ENCODE data around the gene GPANK1. TPM values are rescaled to one million over a fixed set of nuclear protein-coding genes. Genes with fewer than 3 reads are reported as not detected.
"Not testable (repeated sequence)": the region's sequence is repeated elsewhere in the genome, so short reads cannot be mapped to it uniquely, and the experiment has no call there.

Gene GPANK1
- 16.2 TPM for total RNA-seq

DNA sequence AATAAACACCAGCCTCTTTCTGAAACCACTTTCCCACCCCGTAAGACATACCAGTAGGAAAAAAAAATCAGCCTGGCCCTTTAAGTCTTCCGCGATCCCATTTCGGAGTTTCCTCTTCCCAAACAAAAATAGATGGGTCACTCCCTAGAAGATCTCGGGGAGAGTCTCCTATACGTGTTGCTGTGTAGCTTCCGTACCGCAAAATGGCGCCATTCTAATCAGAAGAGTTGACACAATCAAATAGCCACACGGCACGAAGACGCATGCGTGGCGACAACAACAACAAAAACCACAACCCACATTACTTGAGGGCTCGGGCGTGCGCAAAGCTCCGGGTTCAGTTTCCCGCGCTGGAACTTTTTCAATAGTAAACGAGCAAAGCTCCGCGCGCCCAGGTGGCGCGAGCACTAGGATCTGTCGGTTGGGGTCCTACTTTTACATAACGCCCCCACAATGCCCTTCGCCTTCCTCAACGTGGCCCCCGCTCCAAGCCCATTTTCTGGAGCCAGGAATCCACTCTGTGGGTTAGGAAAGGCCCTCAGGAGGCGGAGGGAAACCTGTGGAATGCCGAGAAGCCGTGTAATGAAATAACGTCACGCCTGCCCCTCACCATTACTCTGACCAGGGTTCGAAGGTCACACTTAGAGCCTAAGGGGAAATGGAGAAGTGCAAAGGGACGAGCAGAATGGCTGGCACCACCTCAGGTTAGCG is at the start of gene GPANK1:
Gene GPANK1, minus strand, starts transcription at position 208 of the 711 bp plus-strand sequence. CDS start 519 bp downstream, outside the sequence.
- Histone ChIP-seq H3K4me3 (ENCODE audit: low read length in 3 of 3) (peak within 1 kb of the TSS; percentile 90 to 98 (median 97)), H3K9ac (ENCODE audit: low read depth in 1 of 3, low read length in 3 of 3) (peak within 1 kb of the TSS; percentile 97 to 98 (median 98)), H3K27ac (ENCODE audit: low read depth, low read length) (peak within 1 kb of the TSS; percentile 95), H3K27me3 (ENCODE audit: control insufficient read depth in 3 of 3, insufficient read depth in 3 of 3, low read length in 3 of 3) (no peaks in the 10 kb centered on the region), H3K4me1 (ENCODE audit: control insufficient read depth in 3 of 3, insufficient read depth in 3 of 3, low read length in 3 of 3) (peaks cover 36 to 66% (median 47%) of the 10 kb centered on the region in 3 donors), H3K9me3 (ENCODE audit: control insufficient read depth in 3 of 3, low read length in 3 of 3) (no peaks in the 10 kb centered on the region), H3K36me3 (ENCODE audit: control insufficient read depth in 3 of 3, insufficient read depth in 3 of 3, low read length in 3 of 3) (peaks cover 39 to 50% (median 44%) of the 10 kb centered on the region in 3 donors)

DNA sequence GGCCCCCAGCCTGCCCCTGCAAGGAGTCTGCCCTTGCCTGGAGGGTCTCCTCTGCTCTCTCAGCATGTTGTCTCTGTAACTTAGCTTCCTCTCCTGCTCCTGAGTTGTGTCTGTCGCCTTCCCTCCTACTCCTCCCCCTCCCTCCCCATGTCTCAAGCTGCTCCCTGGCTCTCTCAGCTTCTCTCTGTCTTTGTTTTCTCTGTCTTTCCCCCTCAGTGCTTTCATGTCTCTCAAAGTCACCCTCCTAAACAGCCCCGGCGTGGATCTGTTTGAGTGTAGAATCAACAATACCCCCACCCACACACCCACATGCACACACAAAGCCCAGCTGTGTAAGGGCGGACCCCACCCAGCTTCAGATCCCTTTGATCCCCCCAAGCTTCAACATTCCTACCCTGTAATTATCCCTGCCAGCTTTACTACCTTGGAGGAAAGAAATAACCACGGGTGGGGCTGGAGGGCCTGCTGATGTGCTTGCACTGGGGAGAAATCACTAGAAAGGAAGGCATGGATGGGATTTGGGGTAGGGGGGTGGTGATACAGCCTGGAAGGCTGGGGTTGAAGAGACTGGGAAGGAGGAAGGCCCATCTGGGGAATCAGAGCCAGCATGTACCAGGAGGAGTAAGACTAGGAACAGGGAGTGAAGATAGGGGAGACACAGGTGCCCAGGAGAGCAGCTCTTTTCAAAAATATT is 49.3 kb upstream of the GPANK1 start:
- H3K27me3 ChIP-seq (ENCODE audit: control insufficient read depth in 3 of 3, insufficient read depth in 3 of 3, low read length in 3 of 3): peaks cover 0 to 5% (median 0%) of the 10 kb centered on the region in 3 donors
- no peak overlapping the region for H3K4me3 ChIP-seq (ENCODE audit: low read length in 3 of 3)
- H3K4me1 ChIP-seq (ENCODE audit: control insufficient read depth in 3 of 3, insufficient read depth in 3 of 3, low read length in 3 of 3): peaks cover 0 to 5% (median 0%) of the 10 kb centered on the region in 3 donors
- H3K36me3 ChIP-seq (ENCODE audit: control insufficient read depth in 3 of 3, insufficient read depth in 3 of 3, low read length in 3 of 3): no peaks in the 10 kb centered on the region
- no peak overlapping the region for H3K9ac ChIP-seq (ENCODE audit: low read depth in 1 of 3, low read length in 3 of 3)
- no peaks in the 10 kb centered on the region for H3K9me3 ChIP-seq (ENCODE audit: control insufficient read depth in 3 of 3, low read length in 3 of 3)
- H3K27ac ChIP-seq (ENCODE audit: low read depth, low read length): no peak overlapping the region

DNA sequence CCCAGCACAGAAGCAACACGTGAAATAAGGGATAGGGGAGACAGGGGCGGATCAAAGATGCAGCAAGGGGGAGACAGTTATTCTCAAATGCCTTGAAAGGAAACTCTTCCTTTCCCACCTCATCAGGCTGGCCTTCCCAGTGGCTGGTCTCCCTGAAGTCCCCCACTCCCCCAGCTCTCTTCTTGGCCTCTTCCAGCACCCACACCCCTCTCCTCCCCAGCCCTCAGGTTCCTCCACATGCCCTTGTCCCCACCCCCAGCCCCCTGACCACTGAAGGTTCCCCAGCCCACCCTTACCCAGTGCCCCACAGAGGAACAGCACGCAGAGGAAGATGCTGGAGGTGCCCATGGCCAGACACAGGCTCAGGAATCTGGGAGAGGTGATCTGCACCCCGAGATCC is 48.7 kb upstream of the GPANK1 start:
- peaks cover 0 to 5% (median 0%) of the 10 kb centered on the region in 3 donors for H3K4me1 ChIP-seq (ENCODE audit: control insufficient read depth in 3 of 3, insufficient read depth in 3 of 3, low read length in 3 of 3)
- no peak overlapping the region for H3K27ac ChIP-seq (ENCODE audit: low read depth, low read length)
- H3K27me3 ChIP-seq (ENCODE audit: control insufficient read depth in 3 of 3, insufficient read depth in 3 of 3, low read length in 3 of 3): peaks cover 0 to 5% (median 0%) of the 10 kb centered on the region in 3 donors
- H3K36me3 ChIP-seq (ENCODE audit: control insufficient read depth in 3 of 3, insufficient read depth in 3 of 3, low read length in 3 of 3): no peaks in the 10 kb centered on the region
- H3K9ac ChIP-seq (ENCODE audit: low read depth in 1 of 3, low read length in 3 of 3): no peak overlapping the region
- no peak overlapping the region for H3K4me3 ChIP-seq (ENCODE audit: low read length in 3 of 3)
- no peaks in the 10 kb centered on the region for H3K9me3 ChIP-seq (ENCODE audit: control insufficient read depth in 3 of 3, low read length in 3 of 3)

DNA sequence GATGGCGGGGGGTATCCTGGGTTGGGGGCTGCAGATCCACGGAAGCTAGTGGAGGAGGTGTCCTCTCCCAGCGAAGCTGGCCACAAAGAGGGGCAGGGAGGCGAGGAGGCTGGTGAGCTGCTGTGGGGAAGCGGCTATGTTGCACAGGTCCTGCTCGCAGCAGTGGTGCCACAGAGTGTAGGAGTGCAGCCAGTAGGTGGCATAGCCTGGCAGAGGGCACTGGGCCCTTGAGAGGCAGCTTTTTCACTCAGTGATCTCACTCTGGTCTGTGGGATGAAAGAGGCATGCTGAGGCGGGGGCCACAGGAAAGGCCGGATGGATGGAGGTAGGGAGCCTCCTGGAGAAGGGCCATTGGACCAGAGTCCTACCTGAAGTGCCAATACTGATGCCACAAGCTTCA is 47.5 kb upstream of the GPANK1 start:
- peaks cover 0 to 5% (median 0%) of the 10 kb centered on the region in 3 donors for H3K27me3 ChIP-seq (ENCODE audit: control insufficient read depth in 3 of 3, insufficient read depth in 3 of 3, low read length in 3 of 3)
- H3K9me3 ChIP-seq (ENCODE audit: control insufficient read depth in 3 of 3, low read length in 3 of 3): no peaks in the 10 kb centered on the region
- no peaks in the 10 kb centered on the region for H3K36me3 ChIP-seq (ENCODE audit: control insufficient read depth in 3 of 3, insufficient read depth in 3 of 3, low read length in 3 of 3)
- no peak overlapping the region for H3K9ac ChIP-seq (ENCODE audit: low read depth in 1 of 3, low read length in 3 of 3)
- H3K4me3 ChIP-seq (ENCODE audit: low read length in 3 of 3): no peak overlapping the region
- no peak overlapping the region for H3K27ac ChIP-seq (ENCODE audit: low read depth, low read length)
- H3K4me1 ChIP-seq (ENCODE audit: control insufficient read depth in 3 of 3, insufficient read depth in 3 of 3, low read length in 3 of 3): peaks cover 0 to 5% (median 0%) of the 10 kb centered on the region in 3 donors

DNA sequence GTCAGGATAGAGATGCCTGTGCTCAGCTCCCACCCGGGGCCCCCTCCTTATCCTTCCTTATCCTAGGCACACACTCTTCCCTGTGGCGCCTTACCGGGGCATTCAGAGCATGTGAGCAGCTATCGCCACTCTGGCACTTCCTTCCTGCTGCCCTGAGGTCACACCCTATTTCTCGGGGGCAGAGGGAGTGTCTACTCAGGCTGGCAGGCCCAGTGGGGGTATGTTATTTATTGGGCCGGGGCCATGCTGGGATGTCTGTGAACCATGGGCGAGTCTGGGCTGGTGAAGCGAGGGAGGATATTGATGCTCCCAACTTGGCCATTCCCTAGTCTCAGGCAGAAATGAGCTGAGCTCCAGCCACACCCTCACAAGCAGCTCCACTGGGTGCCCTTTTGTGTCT is 46.4 kb upstream of the GPANK1 start:
- Histone ChIP-seq H3K9ac (ENCODE audit: low read depth in 1 of 3, low read length in 3 of 3) (no peak overlapping the region), H3K27me3 (ENCODE audit: control insufficient read depth in 3 of 3, insufficient read depth in 3 of 3, low read length in 3 of 3) (peaks cover 0 to 5% (median 0%) of the 10 kb centered on the region in 3 donors), H3K9me3 (ENCODE audit: control insufficient read depth in 3 of 3, low read length in 3 of 3) (no peaks in the 10 kb centered on the region), H3K36me3 (ENCODE audit: control insufficient read depth in 3 of 3, insufficient read depth in 3 of 3, low read length in 3 of 3) (no peaks in the 10 kb centered on the region), H3K4me1 (ENCODE audit: control insufficient read depth in 3 of 3, insufficient read depth in 3 of 3, low read length in 3 of 3) (peaks cover 0 to 5% (median 0%) of the 10 kb centered on the region in 3 donors), H3K27ac (ENCODE audit: low read depth, low read length) (no peak overlapping the region), H3K4me3 (ENCODE audit: low read length in 3 of 3) (no peak overlapping the region)

DNA sequence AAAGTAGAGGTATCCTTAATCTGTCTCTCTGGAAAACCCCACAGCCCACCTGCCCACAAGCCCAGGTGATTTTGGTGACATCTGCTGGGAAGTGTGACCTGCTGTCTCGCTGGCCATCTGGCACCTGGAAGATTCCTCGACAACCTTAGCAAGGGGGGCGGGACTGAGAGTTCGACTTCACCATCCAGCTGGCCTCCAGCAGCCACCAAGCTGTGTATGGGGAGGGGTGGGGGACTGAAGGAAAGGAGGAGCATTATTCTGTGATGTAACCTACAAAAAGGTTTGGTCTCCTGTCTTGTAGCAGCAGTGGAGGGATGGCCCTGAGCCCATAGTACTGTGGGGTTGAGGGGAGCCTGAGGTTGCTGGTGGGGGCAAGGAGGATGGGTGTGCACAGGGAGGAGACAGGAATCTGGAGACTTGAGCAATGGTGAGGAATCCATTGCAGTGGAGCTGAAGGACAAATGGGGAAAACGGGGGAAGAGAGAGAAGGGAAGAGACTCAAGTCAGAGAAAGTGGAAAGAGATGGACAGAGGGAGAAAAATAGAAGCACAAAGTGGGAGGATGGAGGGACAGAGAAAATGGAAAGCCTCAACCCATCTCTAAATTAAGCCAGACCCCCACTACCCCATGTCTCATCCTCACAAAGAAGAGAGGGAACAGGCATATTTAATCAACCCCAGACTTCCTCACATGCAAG is 45.9 kb upstream of the GPANK1 start:
- Histone ChIP-seq H3K27me3 (ENCODE audit: control insufficient read depth in 3 of 3, insufficient read depth in 3 of 3, low read length in 3 of 3) (peaks cover 0 to 5% (median 0%) of the 10 kb centered on the region in 3 donors), H3K9ac (ENCODE audit: low read depth in 1 of 3, low read length in 3 of 3) (no peak overlapping the region), H3K4me3 (ENCODE audit: low read length in 3 of 3) (no peak overlapping the region), H3K4me1 (ENCODE audit: control insufficient read depth in 3 of 3, insufficient read depth in 3 of 3, low read length in 3 of 3) (peaks cover 0 to 5% (median 0%) of the 10 kb centered on the region in 3 donors), H3K27ac (ENCODE audit: low read depth, low read length) (no peak overlapping the region), H3K36me3 (ENCODE audit: control insufficient read depth in 3 of 3, insufficient read depth in 3 of 3, low read length in 3 of 3) (no peaks in the 10 kb centered on the region), H3K9me3 (ENCODE audit: control insufficient read depth in 3 of 3, low read length in 3 of 3) (no peaks in the 10 kb centered on the region)

DNA sequence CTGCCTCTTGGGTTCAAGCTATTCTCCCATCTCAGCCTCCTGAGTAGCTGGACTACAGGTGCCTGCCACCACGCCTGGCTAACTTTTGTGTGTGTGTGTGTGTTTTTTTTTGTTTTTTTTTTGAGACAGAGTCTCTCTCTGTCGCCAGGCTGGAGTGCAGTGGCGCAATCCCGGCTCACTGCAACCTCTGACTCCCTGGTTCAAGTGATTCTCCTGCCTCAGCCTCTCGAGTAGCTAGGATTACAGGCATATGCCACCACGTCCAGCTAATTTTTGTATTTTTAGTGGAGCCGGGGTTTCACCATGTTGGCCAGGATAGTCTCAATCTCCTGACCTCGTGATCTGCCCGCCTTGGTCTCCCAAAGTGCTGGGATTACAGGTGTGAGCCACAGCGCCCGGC is 44.4 kb upstream of the GPANK1 start:
- not testable (repeated sequence) for H3K9ac ChIP-seq (ENCODE audit: low read depth in 1 of 3, low read length in 3 of 3); H3K27ac ChIP-seq (ENCODE audit: low read depth, low read length); H3K4me1 ChIP-seq (ENCODE audit: control insufficient read depth in 3 of 3, insufficient read depth in 3 of 3, low read length in 3 of 3); H3K36me3 ChIP-seq (ENCODE audit: control insufficient read depth in 3 of 3, insufficient read depth in 3 of 3, low read length in 3 of 3); H3K4me3 ChIP-seq (ENCODE audit: low read length in 3 of 3); H3K9me3 ChIP-seq (ENCODE audit: control insufficient read depth in 3 of 3, low read length in 3 of 3); H3K27me3 ChIP-seq (ENCODE audit: control insufficient read depth in 3 of 3, insufficient read depth in 3 of 3, low read length in 3 of 3)

DNA sequence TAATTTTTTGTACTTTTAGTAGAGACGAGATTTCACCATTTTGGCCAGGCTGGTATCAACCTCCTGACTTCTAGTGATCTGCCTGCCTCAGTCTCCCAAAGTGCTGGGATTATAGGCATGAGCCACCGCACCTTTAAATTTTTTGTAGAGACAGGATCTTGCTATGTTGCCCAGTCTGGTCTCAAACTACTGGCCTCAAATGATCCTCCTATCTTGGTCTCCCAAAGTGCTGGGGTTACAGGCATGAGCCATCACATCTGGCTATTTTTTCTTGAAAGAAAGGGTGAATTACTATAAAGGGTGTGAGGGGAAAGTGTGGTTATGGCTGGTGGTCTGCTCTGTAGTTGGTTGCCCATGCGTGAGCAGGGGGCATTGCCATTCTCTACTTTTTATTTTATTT is 43.4 kb upstream of the GPANK1 start:
- H3K4me3 ChIP-seq (ENCODE audit: low read length in 3 of 3): no peak overlapping the region
- H3K27ac ChIP-seq (ENCODE audit: low read depth, low read length): no peak overlapping the region
- H3K9ac ChIP-seq (ENCODE audit: low read depth in 1 of 3, low read length in 3 of 3): no peak overlapping the region
- peaks cover 0 to 6% (median 0%) of the 10 kb centered on the region in 3 donors for H3K4me1 ChIP-seq (ENCODE audit: control insufficient read depth in 3 of 3, insufficient read depth in 3 of 3, low read length in 3 of 3)
- peaks cover 0 to 5% (median 0%) of the 10 kb centered on the region in 3 donors for H3K27me3 ChIP-seq (ENCODE audit: control insufficient read depth in 3 of 3, insufficient read depth in 3 of 3, low read length in 3 of 3)
- no peaks in the 10 kb centered on the region for H3K9me3 ChIP-seq (ENCODE audit: control insufficient read depth in 3 of 3, low read length in 3 of 3)
- no peaks in the 10 kb centered on the region for H3K36me3 ChIP-seq (ENCODE audit: control insufficient read depth in 3 of 3, insufficient read depth in 3 of 3, low read length in 3 of 3)

DNA sequence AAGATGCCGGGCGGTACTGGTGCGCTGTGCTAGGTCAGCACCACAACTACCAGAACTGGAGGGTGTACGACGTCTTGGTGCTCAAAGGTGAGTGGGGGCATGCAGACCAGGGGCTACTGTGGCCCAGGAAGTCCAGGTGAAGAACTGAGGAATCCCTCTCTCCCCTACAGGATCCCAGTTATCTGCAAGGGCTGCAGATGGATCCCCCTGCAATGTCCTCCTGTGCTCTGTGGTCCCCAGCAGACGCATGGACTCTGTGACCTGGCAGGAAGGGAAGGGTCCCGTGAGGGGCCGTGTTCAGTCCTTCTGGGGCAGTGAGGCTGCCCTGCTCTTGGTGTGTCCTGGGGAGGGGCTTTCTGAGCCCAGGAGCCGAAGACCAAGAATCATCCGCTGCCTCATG is 42.9 kb upstream of the GPANK1 start:
- no peak overlapping the region for H3K9ac ChIP-seq (ENCODE audit: low read depth in 1 of 3, low read length in 3 of 3)
- peaks cover 0 to 5% (median 0%) of the 10 kb centered on the region in 3 donors for H3K27me3 ChIP-seq (ENCODE audit: control insufficient read depth in 3 of 3, insufficient read depth in 3 of 3, low read length in 3 of 3)
- H3K9me3 ChIP-seq (ENCODE audit: control insufficient read depth in 3 of 3, low read length in 3 of 3): no peaks in the 10 kb centered on the region
- H3K36me3 ChIP-seq (ENCODE audit: control insufficient read depth in 3 of 3, insufficient read depth in 3 of 3, low read length in 3 of 3): no peaks in the 10 kb centered on the region
- H3K27ac ChIP-seq (ENCODE audit: low read depth, low read length): no peak overlapping the region
- no peak overlapping the region for H3K4me3 ChIP-seq (ENCODE audit: low read length in 3 of 3)
- peaks cover 0 to 6% (median 0%) of the 10 kb centered on the region in 3 donors for H3K4me1 ChIP-seq (ENCODE audit: control insufficient read depth in 3 of 3, insufficient read depth in 3 of 3, low read length in 3 of 3)

Measured in skeletal muscle tissue (tissue), 4 donors.